Kidney (tissue), 14 donors: ENCODE measurements around the gene MORN1. TPM values are rescaled to one million over a fixed set of nuclear protein-coding genes. Genes with fewer than 3 reads are reported as not detected.

Source experiments
- DNase-seq, 5 donors: peaks; one replicate each; pipeline ENCODE4 v3.0.0-alpha.2; 2013 to 2020
- FAIRE-seq: peaks from 2 replicates; lab custom pipeline; 2012; peaks lifted over from hg19 to GRCh38; lab: Jason Lieb, UNC
- H3K27ac ChIP-seq, 2 donors: one replicate each; pipeline ENCODE4 v1.7.0; 2013; ENCODE audit warnings: low read depth in 2 of 2, low read length in 2 of 2, inconsistent platforms in 1 of 2
- H3K27me3 ChIP-seq: one replicate; pipeline ENCODE4 v1.7.1; 2013; ENCODE audit warnings: low read length, inconsistent platforms; ENCODE audit not compliant: control insufficient read depth, insufficient read depth
- H3K36me3 ChIP-seq, 3 donors: one replicate each; pipeline versions ENCODE4 v1.7.0 to v1.7.1; 2013; ENCODE audit warnings: low read length in 3 of 3, control low read depth in 1 of 3, inconsistent platforms in 1 of 3; ENCODE audit not compliant: insufficient read depth in 3 of 3, control insufficient read depth in 2 of 3
- H3K4me1 ChIP-seq, 3 donors: one replicate each; pipeline versions ENCODE4 v1.7.0 to v1.7.1; 2013; ENCODE audit warnings: low read length in 3 of 3, inconsistent platforms in 1 of 3, low read depth in 1 of 3; ENCODE audit not compliant: control insufficient read depth in 2 of 3, insufficient read depth in 2 of 3
- H3K4me3 ChIP-seq, 3 donors: one replicate each; pipeline versions ENCODE4 v1.7.0 to v1.8.1; 2013; ENCODE audit warnings: low read length in 3 of 3, control low read depth in 1 of 3, inconsistent platforms in 1 of 3
- H3K9ac ChIP-seq, 3 donors: one replicate each; pipeline versions ENCODE4 v1.7.0 to v1.7.1; 2013; ENCODE audit warnings: low read length in 3 of 3, control low read depth in 1 of 3, inconsistent platforms in 1 of 3
- H3K9me3 ChIP-seq, 3 donors: one replicate each; pipeline versions ENCODE4 v1.7.0 to v1.7.1; 2013; ENCODE audit warnings: low read length in 3 of 3, control low read depth in 1 of 3, inconsistent platforms in 1 of 3; ENCODE audit not compliant: control insufficient read depth in 2 of 3, insufficient read depth in 1 of 3
- CTCF ChIP-seq: IDR thresholded peaks from 3 replicates; pipeline ENCODE4 v1.5.1; 2012; ENCODE audit warnings: mild to moderate bottlenecking, moderate library complexity, borderline replicate concordance; ENCODE audit not compliant: insufficient read depth; ENCODE audit errors: extremely low read depth
- intact Hi-C: fragments of 100-400 bp; cut with DNase I; formaldehyde crosslinking; loops from one replicate; pipeline ENCODE4 v1.11.1; 2022
- polyA plus RNA-seq: library from polyadenylated mRNA; stranded (reverse); fragments of 350-450 nt; fragmentation: Illumina TruSeq; extraction: RNeasy Lipid Tissue Mini Kit (QIAGEN cat#74804); gene quantifications from one replicate; pipeline ENCODE4 v1.2.3, GENCODE V29; 2014; ENCODE audit warnings: low read depth, low replicate concordance; ENCODE audit not compliant: insufficient read depth
- total RNA-seq: library from RNA; stranded (reverse); fragmentation: NEBNext Ultra II Directional; extraction: Animal tissue kit (Norgen Biotek cat#: 25700); gene quantifications from one replicate; pipeline ENCODE4 v1.2.1, GENCODE V29; 2021
- donor health status: control.
- donor health status: control.
- donor health status: control.
- donor health status: control.
- donor health status: control.
- donor health status: DM: yes; HTN: yes; CAD: no.
- donor health status: Normal renal cell carcinoma (clear cell type).

The MORN1 gene
- total and polyA plus RNA-seq, 2 donors from 2014 or later, result 9.0 to 24.7 TPM

- no peaks in the 10 kb centered on the region for H3K27me3 ChIP-seq
- intact Hi-C loops, result no loop called here
- TF ChIP-seq CTCF, result no peak
- no peak overlapping the region for H3K27ac ChIP-seq
- H3K36me3 ChIP-seq, result no peaks in the 10 kb centered on the region
- H3K9me3 ChIP-seq, result no peaks in the 10 kb centered on the region
- DNase-seq (peak in 1 of 5 donors; percentile 37), FAIRE-seq (no peak)
- no peak overlapping the region for H3K9ac ChIP-seq
- peaks cover 0 to 3% (median 0%) of the 10 kb centered on the region in 3 donors for H3K4me1 ChIP-seq
- no peak overlapping the region for H3K4me3 ChIP-seq
Observed at GRCh38 chr1:2378956-2379732, 12.2 kb downstream of the MORN1 start.

GRCh38 chr1:2378441-2378851 lies 12.9 kb downstream of the MORN1 start:
- Histone ChIP-seq H3K27me3 (no peaks in the 10 kb centered on the region), H3K27ac (no peak overlapping the region), H3K4me3 (no peak overlapping the region), H3K9me3 (no peaks in the 10 kb centered on the region), H3K9ac (no peak overlapping the region), H3K4me1 (peaks cover 0 to 3% (median 0%) of the 10 kb centered on the region in 3 donors), H3K36me3 (no peaks in the 10 kb centered on the region)
- DNase-seq (peak in 1 of 5 donors; percentile 59), FAIRE-seq (no peak)
- intact Hi-C loops, result no loop called here
- no peak for TF ChIP-seq CTCF

GRCh38 chr1:2377751-2378440 lies 13.5 kb downstream of the MORN1 start:
- Histone ChIP-seq H3K4me3 (no peak overlapping the region), H3K36me3 (no peaks in the 10 kb centered on the region), H3K4me1 (peaks cover 0 to 3% (median 0%) of the 10 kb centered on the region in 3 donors), H3K27ac (no peak overlapping the region), H3K27me3 (no peaks in the 10 kb centered on the region), H3K9ac (no peak overlapping the region), H3K9me3 (no peaks in the 10 kb centered on the region)
- FAIRE-seq (no peak), DNase-seq (peak in 1 of 5 donors; percentile 70)
- TF ChIP-seq CTCF, result no peak
- intact Hi-C loops, result no loop called here
